GM19240 (cell line): Measurements from ENCODE around the gene UBE2I.
A peak's percentile ranks its signal among the peaks of the same experiment; 100 is the strongest.
"Not testable (repeated sequence)": the region's sequence is repeated elsewhere in the genome, so short reads cannot be mapped to it uniquely, and the experiment has no call there.

Experiments used
- DNase-seq: peaks from one replicate; pipeline ENCODE4 v3.0.0; 2011; ENCODE audit warnings: low spot score; ENCODE audit not compliant: insufficient read length

Gene UBE2I

GRCh38 chr16:1308977-1309885 is at the start of gene UBE2I:
Gene UBE2I (plus strand): TSS chr16:1309636. CDS start chr16:1314031, 4,395 bp downstream.
- peak; percentile 90 for DNase-seq

DNA sequence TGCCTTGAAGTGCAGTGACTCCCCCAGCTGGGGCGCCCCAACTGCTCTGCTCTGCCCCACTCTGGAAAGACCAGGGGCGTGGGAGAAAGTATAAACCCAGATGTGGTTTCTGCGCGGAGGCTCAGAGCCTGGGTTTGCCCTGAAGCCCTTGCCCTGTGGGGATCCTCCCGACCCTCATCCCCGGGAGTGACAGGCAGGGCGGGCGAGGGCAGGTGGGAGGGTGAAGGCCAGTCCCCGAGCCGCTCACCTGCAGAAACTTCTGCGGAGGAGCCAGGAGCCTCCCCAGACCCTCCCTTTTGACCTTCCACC is 49.7 kb upstream of the UBE2I start:
- DNase-seq, result no peak

DNA sequence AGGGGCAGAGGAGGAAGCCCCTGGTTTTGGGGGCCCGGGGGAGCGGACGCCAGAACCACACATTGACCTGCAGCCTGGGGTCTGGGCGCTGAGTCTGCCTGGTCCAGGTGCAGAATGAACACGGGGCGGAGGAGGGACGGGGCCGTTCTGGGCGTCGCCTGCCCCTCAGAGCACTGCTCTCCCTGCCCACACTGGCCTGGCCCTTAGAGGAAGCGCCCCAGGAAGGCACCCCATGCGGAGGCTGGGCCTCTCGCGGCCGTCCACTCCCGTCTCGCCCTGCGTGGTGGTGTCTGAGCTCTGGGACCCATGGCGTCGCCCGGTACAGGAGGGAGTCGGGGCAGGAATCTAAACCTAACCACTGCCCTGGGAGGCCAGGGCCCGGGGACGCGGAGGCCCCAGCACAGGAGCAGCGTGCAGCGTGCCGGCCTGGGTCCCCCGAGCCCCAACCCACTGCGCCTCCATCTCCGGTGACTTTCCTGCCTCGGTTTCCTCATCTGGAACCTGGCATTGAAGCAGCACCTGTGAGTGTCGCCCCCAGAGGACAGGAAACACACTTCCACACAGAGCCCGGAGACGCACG is 49.2 kb upstream of the UBE2I start:
- no peak for DNase-seq

DNA sequence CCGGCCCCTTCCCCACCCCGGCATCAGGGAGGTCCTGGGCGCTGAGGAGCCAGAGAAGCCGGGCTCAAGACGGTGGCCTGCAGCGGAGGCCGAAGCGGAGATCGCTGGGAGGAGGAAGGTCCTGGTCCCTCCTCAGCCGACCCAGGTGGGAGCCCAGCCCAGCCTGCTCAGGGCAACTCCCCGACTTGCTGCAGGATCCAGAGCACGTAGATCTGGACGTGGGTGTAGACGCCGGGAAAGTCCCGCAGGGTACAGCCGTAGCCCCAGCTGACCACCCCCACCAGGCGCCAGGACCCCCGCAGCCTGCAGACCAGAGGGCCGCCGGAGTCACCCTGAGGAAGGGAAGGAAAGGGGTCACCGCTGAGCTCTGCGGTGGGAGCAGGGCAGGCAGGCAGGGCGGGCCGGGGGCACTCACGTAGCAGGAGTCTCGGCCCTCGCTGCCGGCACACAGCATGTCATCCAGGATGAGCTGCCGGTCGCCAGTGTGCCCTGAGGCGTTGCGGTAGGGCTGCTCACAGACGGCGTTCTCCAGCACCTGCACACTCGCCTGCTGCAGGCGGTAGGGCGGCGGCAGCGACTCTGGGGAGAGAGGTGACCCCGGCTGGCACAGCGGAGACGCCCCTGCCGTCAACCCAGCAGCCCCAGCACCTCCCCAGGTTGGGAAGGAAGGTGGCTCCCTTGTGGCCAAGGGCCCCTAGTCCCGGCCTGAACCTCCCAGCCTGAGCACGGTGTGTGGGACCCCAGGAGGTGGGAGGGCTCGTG is 48.1 kb upstream of the UBE2I start:
- DNase-seq, result no peak

DNA sequence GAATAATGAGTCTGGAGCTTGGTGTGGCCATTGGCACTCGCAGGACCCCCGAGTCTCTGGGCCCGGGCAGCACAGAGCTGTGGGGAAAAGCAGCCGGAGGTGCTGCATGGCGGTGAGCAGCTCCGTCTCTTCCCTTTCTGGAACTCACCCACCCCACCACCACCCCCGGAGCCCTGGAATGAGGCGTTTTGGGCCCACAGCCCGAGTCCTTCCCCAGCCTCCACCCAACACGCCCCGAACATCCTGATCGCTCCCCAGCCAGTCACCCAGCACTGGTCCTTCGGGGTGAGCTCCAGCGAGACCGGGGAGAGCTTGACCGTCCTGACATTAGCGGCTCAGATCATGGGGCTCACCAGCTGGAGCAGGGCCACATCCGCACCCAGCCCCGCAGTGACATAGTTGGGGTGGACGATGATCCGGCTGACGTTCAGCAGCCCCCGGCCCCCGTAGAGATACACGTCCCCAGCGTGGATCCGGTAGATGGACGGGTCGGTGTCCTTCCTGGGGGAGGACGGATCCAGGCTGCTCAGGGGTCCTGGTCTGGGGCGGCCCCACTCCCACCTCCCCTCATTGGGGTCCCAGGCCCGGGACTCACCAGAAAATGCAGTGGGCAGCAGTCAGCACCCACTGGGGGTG is 47.1 kb upstream of the UBE2I start:
- DNase-seq, result no peak

DNA sequence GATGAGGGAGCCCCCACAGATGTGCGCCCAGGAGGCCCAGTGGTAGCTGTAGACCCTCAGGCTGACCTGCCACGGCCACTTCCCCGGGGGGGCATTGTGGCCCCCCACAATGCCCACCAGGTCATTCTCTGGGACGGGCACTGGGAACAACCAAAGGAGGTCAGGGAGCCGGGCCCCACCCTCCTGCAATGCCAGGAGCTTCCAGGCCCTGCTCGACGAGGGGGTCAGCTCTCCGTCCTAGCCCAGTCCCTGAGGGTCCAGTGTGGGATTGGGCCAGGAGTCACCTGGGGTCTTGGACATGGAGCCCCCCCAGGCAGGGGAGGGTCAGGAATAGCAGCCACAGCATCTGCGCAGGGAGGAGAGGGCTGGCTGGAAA is 46.6 kb upstream of the UBE2I start:
- DNase-seq, result no peak

GRCh38 chr16:1263591-1264344 is 45.7 kb upstream of the UBE2I start:
- no peak for DNase-seq

GRCh38 chr16:1264345-1265089 is 44.9 kb upstream of the UBE2I start:
- no peak for DNase-seq

GRCh38 chr16:1265090-1265630 is 44.3 kb upstream of the UBE2I start:
- no peak for DNase-seq

DNA sequence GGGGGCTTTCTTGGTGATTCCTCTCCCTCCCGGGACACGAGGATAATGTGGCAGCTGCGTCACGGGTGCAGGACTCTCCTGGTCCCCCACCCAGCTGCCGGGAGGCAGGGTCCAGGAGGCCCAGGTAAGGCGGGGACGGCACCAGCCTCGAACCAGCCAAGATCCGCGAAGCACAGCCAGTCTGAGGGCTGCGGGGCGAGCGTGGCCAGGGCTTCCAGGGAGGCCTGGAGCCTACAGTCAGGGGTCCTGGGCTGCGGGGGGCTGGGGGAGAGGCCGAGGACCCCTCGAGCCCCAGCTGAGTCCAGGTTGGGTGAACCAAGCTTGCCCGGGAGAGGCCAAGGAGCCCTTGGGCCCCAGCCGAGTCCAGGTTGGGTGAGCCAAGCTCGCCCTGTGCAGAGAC is 43.6 kb upstream of the UBE2I start:
- no peak for DNase-seq

- not testable (repeated sequence) for DNase-seq
These were observed 40.0 kb upstream of the UBE2I start for GRCh38 chr16:1269418-1269817.

DNA sequence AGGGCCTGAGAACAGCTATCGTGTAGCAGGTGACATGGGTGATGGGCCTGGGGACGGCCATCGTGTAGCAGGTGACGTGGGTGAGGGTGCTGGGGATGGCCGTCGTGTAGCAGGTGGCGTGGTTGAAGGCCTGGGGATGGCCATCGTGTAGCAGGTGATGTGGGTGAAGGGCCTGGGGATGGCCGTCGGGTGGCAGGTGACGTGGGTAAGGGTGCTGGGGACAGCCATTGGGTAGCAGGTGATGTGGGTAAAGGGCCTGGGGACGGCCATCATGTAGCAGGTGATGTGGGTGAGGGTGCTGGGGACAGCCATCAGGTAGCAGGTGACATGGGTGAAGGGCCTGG is 38.1 kb upstream of the UBE2I start:
- DNase-seq, result no peak

DNA sequence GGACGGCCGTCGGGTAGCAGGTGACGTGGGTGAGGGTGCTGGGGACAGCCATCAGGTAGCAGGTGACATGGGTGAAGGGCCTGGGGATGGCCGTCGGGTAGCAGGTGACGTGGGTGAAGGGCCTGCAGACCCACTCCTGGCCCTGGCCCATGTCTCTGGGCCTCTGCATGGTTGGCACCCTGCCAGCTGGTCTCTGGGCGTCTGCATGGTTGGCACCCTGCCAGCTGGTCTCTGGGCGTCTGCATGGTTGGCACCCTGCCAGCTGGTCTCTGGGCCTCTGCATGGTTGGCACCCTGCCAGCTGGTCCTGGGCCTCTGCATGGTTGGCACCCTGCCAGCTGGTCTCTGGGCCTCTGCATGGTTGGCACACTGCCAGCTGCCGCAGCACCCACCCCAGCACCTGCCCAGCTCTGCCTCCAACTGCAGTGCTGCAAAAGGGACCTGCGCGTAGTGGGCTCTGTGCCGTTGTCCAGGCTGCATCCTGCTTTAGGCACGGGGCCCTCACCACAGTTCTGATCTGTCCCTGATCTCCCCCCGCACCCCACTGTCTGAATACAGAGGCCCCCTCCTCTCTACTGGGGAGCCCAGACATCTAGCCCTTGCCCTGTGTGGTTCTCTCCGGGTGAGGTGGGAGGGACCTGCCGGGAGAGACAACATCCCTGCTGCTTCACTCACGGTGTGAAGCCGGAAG is 37.6 kb upstream of the UBE2I start:
- not testable (repeated sequence) for DNase-seq

DNA sequence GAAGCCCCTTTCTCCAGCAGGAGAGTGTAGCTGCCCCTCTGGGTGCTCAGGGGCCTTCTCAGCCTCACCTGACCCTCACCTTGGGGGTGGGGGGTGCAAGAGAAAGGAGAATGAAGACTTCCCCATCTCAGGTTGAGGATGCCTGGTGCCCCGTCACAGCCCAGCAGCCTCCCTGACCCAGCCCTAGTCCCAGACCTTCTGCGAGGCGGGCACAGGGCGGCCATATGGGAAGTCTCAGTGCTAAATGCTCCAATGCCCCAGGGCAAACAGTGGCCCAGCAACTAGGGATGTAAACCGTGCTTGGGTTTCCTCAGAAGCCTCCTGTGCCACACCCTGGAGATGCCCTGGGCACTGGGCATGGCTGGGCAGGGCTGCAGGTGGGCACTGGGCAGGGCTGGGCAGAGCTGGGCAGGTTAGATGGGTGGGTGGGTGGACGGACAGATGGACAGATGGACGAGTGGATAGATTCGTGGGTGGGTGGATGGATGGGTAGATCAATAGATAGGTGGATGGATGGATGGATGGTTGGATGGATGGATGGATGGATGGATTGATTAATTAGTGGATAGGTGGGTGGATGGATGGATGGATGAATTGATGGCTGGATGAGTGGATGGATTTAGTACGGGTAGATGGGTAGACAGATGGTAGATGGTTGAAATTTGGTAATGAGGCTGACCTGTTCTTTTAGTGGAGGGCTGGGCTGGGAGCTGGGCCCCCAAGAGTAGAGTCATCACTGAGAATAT is 36.8 kb upstream of the UBE2I start:
- no peak for DNase-seq

DNA sequence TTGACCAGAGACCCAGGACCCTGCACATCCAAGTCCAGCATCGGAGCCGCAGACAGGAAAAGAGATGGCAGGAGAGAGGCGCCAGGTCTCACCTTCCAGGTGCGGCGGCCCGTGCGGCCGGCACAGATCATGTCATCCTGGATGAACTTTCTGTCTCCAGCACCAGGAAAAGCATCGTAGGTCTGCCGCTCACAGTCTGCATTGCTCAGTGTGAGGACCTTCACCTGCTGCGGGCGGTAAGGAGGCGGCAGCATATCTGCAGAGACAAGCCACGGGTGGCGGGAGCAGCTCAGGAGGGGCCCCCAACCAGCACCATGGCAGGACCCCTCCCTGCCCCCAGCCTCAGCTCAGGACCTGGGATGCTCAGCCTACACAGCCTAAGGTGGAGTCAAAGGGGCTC is 35.6 kb upstream of the UBE2I start:
- no peak for DNase-seq

DNA sequence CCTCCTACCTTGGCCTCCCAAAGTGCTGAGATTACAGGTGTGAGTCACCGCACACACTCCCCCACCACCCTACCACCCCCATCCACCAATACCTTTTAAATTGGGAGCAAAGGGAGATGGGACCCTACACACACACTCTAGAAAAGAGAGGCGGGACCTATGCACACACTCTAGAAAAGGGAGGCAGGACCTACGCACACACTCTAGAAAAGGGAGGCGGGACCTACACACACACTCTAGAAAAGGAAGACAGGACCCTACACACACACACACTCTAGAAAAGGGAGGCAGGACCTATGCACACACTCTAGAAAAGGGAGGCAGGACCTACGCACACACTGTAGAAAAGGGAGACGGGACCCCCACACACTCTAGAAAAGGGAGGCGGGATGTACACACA is 34.7 kb upstream of the UBE2I start:
- DNase-seq, result no peak

DNA sequence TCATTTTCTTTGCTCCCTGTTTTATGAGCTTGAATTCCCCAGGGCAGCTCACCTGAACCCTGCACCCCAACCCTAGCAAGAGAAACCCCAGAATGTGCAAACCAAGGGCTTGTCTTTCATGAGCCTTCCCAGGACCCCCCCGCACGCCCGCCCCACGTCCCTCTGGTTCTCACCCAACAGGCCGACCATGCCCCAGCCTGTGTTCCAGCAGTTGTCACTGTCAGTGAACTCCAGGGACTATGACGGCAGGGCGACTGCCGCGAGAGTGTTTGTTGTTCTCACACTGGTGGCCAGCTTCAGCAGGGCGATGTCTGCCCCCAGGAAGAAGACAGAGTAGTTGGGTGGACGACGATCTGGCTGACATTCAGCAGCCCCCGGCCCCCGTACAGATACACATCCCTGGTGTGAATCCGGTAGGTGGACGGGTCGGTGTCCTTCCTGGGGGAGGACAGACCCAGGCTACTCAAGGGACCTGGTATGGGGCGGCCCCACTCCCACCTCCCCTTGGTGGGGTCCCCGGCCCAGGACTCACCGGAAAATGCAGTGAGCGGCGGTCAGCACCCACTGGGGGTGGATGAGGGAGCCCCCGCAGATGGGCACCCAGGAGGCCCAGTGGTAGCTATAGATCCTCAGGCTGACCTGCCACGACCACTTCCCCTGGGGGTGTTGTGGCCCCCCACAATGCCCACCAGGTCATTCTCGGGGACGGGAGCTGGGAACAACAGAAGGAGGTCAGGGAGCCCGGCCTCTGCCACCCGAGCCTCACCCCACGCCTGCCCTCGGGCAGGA is 33.5 kb upstream of the UBE2I start:
- DNase-seq, result no peak

- no peak for DNase-seq
These were observed 32.9 kb upstream of the UBE2I start for GRCh38 chr16:1276580-1276878.
